Measurements from ENCODE around the gene OR51A7.
"Not testable (repeated sequence)": the region's sequence is repeated elsewhere in the genome, so short reads cannot be mapped to it uniquely, and the experiment has no call there.

The OR51A7 gene

GRCh38 chr11:4903484-4903883 lies at the start of gene OR51A7:
Gene OR51A7 (plus strand): TSS chr11:4903783. CDS start chr11:4907370, 3,587 bp downstream.
- no peak for DNase-seq

DNA sequence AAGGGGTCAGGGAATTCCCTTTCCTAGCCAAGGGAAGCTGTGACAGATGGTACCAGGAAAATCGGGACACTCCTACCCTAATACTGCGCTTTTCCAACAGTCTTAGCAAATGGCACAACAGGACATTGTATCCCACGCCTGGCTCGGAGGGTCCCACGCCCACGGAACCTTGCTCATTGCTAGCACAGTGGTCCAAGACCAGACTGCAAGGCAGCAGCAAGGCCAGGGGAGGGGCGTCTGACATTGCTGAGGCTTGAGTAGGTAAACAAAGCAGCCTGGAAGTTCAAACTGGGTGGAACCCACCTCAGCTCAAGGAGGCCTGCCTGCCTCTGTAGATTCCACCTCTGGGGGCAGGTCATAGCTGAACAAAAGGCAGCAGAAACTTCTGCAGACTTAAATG lies 49.3 kb upstream of the OR51A7 start:
- not testable (repeated sequence) for DNase-seq

DNA sequence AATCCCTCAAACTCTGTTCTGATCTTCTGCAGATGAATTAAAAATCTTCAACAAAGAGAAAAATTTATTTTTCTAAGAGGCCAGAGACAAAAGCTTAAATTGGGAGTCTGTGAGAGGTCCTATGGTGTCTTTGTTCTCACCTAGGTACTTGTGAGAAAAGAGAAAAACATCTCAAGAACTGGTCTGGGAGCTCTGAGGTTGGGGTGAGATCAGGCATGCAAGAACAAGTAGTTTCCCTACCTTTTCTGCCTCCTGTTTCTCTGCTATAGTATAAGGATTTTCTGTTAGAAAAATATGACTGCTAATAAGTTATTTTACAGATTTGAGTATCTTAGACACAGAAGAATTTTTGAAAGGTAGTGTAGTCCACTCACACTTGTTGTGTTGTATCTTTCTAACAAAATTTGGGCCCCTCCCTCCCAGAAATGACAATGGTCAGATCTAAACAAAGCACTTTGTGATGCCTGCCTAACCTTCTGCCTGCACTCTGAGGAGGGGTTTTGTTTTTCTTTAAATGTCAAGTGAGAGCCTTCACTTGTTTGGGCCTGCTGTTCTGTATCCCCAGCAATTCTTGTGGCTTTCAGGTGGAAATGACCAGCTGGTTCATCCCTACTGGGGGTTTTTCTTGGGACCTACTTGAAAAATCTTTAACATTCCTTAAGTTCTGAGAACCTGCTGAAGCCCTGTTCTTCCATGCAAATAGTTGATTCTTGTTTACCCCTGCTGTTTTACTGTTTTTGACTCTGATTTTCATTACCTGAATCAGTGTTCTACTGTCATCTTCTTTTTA lies 40.9 kb upstream of the OR51A7 start:
- no peak for DNase-seq

GRCh38 chr11:4863876-4864275 lies 39.7 kb upstream of the OR51A7 start:
- no peak for DNase-seq

- DNase-seq: no peak
Measured at GRCh38 chr11:4865855-4866254, 37.7 kb upstream of the OR51A7 start.

GRCh38 chr11:4881188-4881587 lies 22.4 kb upstream of the OR51A7 start:
- DNase-seq: no peak

DNA sequence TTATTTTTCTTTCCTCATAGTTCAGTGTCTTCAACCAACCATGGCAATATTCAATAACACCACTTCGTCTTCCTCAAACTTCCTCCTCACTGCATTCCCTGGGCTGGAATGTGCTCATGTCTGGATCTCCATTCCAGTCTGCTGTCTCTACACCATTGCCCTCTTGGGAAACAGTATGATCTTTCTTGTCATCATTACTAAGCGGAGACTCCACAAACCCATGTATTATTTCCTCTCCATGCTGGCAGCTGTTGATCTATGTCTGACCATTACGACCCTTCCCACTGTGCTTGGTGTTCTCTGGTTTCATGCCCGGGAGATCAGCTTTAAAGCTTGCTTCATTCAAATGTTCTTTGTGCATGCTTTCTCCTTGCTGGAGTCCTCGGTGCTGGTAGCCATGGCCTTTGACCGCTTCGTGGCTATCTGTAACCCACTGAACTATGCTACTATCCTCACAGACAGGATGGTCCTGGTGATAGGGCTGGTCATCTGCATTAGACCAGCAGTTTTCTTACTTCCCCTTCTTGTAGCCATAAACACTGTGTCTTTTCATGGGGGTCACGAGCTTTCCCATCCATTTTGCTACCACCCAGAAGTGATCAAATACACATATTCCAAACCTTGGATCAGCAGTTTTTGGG lies 21.6 kb upstream of the OR51A7 start, which contains the start of gene OR51T1:
OR51T1 (plus strand) TSS at position 41 of the 641 bp plus-strand sequence; CDS start at position 41, 0 bp downstream.
- no peak for DNase-seq

DNA sequence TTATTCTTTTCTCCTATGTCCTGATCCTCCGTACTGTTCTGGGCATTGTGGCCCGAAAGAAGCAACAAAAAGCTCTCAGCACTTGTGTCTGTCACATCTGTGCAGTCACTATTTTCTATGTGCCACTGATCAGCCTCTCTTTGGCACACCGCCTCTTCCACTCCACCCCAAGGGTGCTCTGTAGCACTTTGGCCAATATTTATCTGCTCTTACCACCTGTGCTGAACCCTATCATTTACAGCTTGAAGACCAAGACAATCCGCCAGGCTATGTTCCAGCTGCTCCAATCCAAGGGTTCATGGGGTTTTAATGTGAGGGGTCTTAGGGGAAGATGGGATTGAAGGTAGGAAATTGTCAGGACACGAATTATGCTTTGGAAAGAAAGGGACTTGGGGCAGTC lies 21.0 kb upstream of the OR51A7 start:
- no peak for DNase-seq

GRCh38 chr11:4884361-4884760 lies 19.2 kb upstream of the OR51A7 start:
- DNase-seq: no peak

DNA sequence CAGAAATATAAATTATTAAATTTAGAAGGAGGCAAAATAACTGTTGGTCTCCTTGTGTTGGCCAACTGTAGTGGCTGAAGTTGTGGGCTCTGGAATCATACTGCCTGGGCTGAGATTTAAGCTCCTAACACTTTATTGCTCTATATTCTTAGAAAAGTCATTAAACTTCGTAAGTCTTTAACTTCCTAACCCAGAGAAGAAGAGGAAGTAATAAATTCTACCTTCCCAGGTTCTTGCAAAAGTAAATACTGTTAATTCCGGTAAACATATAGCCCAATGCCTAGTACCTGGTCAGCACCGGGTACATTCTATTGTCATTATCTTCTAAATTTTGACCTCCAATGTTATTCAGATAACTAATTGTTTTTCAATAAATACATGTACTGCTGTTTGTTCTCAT lies 17.4 kb upstream of the OR51A7 start:
- no peak for DNase-seq

DNA sequence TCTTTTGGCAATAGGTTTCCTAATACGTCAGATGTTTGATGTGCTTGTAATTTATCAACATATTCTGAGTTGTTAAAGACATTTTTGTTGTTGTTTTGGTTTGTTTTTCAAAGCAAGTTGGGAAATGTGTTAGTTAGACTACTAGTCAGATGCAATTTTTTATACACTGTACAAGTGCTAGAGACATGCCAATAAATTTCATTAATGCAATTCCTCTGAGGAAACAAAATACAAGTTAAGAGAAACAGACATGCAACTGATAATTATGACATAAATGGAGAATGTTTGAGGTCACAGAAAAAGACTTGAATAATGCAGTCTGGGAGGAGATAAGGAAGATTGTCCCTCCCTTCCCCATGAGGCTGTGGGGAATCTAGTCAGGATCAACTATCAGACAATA lies 16.0 kb upstream of the OR51A7 start:
- DNase-seq: no peak

DNA sequence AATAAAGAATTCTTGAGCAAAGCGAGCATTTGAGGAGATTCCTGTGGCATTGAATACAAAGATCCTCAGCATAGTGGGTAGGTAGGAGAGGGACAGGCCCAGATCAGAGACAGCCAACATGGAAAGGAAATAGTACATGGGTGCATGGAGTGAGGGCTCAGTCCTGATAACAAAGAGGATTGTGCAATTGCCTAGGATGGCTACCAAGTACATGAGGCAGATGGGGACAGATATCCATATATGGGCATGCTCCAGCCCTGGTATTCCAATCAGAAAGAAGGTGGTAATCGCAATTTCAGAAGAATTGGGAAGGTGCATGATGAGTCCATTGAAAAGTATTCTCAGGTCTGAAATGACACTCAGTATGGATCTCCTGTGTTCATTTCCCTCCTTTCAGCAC lies 13.3 kb upstream of the OR51A7 start:
- DNase-seq: no peak

DNA sequence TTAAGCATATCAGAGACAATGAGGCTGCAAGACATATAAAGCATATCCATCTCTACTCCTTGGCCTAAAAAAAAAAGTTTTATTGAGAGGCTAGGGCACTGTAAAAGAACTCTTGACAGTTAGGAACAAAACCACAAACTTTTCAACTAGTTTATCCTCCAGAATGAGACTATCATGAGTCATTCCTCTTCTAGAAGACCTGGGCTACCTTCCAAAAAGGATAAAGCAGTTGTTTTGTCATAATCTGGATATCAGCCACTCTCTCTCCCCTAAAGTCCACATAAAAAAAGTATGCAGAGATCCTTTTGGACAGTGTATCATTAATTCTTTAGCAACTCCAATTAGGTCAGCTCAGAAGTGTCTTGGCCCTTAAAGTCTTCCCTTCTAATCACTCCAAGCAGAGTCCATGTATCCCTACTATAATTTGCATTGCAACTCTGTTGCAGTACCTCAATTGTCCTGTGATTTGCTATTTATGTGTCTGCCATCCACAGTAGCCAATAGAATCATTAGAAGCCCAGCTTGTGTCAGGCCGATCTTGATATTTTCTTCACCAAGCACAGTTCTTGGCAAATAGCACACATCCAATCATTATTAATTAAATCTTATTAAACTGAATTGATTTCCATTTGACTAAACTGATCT lies 11.5 kb upstream of the OR51A7 start:
- DNase-seq: no peak

- DNase-seq: no peak
Measured at GRCh38 chr11:4916581-4916980, 13.0 kb downstream of the OR51A7 start.

DNA sequence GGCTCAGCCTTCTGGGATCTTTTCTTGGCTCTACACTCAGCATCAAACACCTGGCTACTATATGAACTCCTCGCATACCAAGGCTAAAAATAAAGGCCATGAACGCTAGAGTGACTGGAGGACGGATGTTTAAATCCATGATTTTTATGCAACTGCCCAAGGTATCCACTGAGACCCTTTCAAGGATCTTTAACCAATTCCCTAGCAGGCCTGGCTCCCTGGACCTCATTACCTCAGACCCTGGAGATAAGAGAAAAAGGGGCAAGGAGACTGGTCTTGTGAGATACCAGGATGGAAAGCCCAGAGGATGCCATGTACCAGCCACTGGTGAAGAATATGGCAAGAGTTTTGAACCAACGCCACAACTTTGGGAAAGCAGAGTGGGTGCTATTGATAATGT lies 15.7 kb downstream of the OR51A7 start, which contains the start of gene OR51G2:
OR51G2 (minus strand) TSS at position 101 of the 400 bp plus-strand sequence. CDS start 3,687 bp downstream, outside the sequence.
- DNase-seq: no peak

- no peak for DNase-seq
Measured at GRCh38 chr11:4921796-4922195, 18.2 kb downstream of the OR51A7 start.

GRCh38 chr11:4922304-4922703 lies 18.7 kb downstream of the OR51A7 start:
- DNase-seq: no peak

- DNase-seq: no peak
Measured at GRCh38 chr11:4924239-4924638, 20.7 kb downstream of the OR51A7 start, which contains the start of gene OR51G1. Gene OR51G1 (minus strand): TSS chr11:4924339. CDS start chr11:4924339, 0 bp downstream.

DNA sequence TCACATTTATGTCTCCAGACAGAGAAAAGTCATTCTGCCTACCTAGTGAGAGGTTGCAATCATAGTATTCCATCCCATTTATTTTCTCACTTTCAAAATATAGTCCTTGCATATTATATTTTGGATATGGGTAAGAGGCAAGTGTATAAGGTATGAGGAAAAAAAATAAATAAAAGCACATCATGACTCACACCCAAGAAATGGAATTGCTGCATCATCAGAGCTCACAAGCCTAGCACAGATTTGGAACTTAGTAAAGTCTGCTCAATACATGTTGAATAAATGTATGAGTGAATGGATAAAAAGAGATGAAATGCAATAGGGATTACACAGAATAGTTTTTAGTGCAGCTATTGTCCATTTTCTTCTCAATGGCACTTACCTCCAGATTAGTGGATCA lies 23.0 kb downstream of the OR51A7 start:
- DNase-seq: no peak

GRCh38 chr11:4932751-4933150 lies 29.2 kb downstream of the OR51A7 start:
- no peak for DNase-seq

GRCh38 chr11:4936745-4937144 lies 33.2 kb downstream of the OR51A7 start:
- no peak for DNase-seq

DNA sequence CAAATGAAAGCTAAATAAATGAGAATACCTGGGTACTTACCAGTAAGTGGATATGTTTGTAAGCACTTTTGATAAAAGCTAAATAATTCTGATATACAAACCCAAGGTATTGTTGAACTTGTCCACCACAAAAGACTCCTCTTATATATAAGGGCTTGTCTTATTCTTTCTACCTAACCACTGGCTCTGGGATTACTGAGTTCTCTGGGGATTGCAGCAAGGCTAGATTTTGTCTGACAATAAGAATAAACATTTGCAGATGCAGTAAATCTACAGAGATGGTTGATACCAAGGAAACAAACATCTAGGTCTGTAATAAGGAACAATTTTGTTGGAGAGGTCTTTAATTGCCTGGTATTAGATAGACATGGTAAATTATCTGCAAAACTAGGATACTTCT lies 43.9 kb downstream of the OR51A7 start, which contains the start of gene OR51A4:
OR51A4 (minus strand) TSS at position 101 of the 400 bp plus-strand sequence. CDS start 505 bp downstream, outside the sequence.
- no peak for DNase-seq

DNA sequence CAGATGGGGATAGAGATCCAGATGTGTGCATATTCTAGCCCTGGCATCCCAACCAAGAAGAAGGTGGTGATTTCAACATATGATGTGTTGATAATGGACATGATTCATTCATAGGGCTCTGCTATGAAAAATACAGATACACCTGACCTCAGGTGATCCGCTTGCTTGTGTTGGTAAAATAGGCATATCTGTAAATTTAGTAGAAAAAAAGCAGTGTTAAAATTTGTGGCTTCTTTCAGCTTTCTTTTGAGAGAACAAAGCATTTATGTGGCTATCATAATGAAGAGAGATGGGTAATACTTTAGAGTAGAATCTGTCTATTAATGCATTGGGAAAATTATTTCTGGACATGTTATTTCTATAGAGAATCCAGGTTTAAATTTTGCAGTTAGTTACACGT lies 52.0 kb downstream of the OR51A7 start, which contains the start of gene OR51A2:
OR51A2 (minus strand) TSS at position 101 of the 400 bp plus-strand sequence; CDS start at position 101, 0 bp downstream.
- DNase-seq: not testable (repeated sequence)
